Activated T-helper 1 cell treated with Interleukin-2 at 50 U/mL for 16 hours (primary cell): ENCODE results near the gene NRP1.

Experiments used
- DNase-seq: peaks from one replicate; pipeline ENCODE4 v3.0.0-alpha.2; 2020; ENCODE audit warnings: low read depth

The NRP1 gene

GRCh38 chr10:33212061-33212748, 122.3 kb downstream of the NRP1 start:
- no peak for DNase-seq

DNA sequence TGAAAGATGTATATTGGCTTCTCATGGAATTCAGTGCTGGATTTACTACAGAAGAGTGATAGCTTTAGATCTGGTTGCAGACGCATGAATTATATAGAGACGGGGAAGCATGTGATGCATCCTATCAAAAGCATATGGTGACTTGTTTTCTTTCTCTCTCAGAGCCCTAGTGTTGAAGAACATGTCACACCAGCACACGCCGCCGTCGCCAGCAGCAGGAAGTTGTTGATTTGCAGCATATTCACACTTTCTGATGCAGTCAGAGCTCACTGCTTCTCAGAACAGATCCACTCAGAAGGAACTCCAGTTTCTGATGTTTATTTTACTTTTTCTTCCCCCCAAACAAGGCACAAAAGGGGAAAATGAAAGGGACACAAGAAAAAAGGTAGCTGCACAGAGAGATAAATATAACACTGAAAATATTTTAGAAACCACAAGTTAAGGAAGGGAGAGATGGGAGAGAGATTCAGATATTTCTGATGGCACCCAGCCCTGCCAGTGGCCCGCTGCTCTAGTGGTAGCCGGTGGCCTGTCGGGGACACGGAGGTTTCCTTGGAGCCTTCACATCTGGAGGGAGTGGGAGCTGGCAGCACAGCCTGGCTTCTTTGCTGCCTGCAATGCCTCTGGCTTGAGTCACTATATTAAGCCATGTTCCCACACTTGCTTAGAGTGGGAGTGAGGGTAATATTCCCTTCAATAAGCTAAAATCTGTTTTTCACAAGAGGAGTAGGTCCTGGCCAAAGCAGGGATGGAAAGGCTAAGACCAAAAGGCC, 123.2 kb downstream of the NRP1 start:
- DNase-seq, result peak; percentile 3

DNA sequence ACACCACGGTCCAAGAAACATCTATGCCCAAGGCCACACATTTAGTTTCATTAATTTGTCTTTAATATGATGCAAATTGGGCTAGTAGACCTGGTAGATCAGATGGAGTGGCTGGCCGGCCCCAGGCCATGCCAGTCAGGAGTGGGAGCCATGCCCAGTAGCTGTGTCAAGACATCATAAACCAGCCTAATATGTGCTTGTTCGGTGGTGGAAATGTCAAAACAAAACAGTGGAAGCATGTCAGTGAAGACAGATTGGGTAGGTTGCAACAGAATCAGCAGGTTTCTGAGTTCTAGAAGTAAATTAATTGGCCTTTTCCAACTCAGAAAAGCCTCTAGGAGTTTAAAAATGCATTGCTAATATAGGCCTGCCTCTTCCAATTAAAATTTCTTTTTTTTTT, 124.7 kb downstream of the NRP1 start:
- DNase-seq, result no peak

DNA sequence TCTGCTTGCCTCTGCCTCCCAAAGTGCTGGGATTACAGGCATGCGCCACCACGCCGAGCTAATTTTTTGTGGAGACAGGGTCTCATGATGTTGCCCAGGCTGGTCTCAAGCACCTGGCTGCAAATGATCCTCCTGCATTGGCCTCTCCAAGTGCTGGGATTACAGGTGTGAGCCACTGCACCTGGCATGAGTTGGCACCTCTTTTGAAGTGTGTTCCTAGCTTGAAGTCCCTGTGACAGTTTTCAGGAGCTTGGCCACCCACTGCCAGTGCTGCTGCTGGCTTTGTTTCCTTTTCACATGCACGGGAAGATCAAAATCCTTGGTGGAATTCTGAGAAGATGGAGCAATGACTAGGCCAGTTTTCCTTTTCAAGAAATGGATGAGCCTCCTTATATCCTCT, 126.3 kb downstream of the NRP1 start:
- DNase-seq, result no peak

DNA sequence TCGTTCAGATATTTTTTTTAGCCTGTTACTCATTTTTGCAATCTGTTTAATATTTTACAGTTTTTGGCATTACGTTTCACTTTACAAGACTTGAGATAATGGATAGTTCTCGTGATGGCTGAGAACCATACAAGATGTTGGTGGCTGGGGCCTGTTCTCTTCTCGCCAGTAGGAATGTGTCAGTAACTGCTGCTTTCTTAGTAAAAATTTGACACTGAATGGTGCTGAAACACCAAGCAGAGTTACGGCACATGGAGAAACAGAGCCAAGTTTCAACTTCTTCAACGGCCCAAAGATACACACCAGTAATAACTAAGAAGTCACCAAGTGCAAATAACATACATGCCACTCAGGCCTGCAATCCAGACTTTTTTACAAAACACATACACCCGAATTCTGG, 130.4 kb downstream of the NRP1 start:
- no peak for DNase-seq

DNA sequence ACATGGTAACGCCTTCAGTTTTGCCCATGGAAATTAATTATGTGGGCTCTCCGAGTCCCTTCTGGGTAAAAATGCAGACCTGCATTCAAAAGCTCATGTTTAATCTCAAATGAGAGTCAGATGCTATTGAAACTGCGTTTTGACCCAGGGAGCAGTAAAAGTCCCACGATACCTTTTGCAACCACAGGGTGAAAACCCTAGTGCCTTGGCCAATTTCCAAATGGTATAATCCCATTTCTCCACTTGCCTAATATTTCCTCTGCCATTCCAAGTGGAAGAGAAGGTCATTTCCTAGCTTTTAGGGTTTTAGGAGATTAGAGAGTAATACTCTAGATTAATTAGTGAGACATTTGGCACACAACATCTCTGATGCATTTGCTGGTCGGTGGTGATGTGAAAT, 132.5 kb downstream of the NRP1 start:
- no peak for DNase-seq

DNA sequence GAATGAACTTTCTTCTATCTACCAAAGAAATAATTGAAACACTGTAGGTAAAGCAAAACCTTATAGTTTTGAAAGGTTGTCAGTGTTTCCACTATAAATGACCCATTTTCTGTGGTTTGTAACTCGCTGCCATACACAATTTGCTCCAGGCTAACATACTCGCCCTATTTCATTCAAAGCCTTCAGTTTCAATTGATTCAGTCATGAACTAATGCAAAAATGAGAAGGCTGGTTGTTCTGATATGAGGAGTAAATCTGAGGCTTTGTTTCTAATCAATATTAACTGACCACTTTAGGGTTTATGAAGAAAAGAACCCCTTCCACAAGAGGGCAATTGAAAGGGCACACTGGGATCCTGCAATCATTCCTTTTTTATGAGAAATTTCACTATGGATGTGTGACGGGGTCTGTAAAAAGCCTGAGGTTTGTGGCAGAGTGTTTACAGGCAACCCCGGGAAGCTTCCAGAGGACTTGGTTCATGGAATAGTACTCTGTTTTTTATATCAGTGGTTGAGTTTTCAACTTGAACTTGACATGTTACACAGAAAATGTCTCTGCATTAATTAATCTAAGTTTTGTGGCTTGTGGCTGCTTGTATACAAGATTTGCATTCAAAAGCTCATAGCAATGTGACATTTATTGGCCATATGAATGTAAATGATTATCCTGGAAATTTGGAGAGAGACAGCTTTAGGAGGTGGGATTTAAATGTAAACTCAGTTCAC, 133.2 kb downstream of the NRP1 start:
- DNase-seq, result no peak

DNA sequence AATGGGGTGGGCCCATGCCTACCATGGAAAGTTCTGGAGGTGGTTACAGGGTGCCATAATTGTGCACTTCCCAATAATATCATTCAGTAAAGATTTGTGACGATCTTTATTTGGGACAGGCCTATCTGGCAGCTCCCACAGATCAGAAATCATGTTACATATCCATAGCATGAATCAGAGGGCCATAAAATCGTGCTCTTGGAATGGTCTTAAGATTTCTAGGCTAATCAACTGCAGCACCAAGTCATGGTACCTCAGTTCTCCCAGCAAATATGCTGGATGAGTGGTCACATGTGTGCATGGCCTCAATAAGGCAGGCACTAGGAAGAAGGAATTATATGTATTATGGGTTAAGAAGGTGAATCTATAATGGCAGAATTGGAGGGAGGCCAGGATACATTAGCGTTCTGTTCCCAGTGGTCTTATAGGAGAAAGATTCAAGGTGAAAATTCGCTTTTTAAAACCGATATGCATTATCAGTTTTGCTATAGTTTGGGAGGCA, 134.7 kb downstream of the NRP1 start:
- no peak for DNase-seq

DNA sequence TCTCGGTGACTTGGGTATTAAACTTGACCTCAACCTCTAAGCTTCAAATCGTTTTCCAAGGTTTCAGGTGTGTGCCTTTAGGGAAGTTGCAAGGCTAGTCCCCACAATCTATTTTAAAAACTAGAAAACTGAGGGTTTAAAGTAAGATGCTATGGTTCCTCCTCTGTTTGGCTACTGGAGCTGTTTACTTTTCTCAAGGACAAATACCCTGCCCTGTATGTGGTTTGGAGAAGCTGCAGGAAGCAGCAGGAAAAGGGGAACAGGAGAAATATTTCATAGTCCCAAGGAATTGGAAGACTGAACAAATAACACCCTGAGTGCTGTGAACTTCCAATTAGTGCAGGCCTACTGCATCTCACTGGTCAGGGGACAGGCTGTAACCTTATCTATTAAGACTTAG, 135.9 kb downstream of the NRP1 start:
- DNase-seq, result no peak

DNA sequence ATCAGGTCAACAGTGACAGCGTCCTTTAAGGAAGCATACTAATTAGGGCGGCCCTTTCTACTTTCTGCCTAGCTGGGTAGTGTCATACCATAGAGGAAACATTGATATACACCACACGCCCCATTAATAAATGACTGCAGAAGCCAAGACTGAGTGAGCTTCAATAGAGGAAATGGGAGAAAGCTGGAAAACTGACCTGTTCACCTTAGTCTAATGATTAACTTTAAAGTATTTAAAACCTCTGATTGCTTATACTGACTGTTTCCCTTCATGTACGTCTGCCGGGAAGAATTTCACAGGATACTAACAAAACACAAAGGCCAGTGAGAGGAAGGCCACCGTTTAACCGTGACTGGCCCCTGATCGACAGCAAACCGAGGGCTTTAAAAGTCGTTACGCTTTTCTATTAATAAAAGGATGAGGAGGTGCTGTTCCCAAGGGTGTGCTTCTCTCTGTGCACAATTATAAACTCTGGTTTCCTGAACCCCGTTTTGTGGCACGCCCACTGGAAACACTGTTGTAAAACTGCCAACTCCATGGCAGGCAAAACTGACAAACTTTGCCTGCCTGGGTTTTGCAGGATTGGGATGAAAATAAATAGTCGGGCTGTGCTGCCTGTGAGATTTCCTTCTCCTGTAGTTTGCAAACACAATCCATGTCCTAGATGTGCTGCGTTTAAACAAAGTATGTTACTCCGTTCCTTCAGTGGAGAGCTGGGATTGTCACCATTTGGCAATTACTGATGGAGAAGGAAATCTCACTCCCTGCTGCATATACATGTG, 137.6 kb downstream of the NRP1 start:
- no peak for DNase-seq

- no peak for DNase-seq
Measured at GRCh38 chr10:33196377-33196706, 138.1 kb downstream of the NRP1 start.

GRCh38 chr10:33195608-33196376, 138.7 kb downstream of the NRP1 start:
- DNase-seq, result no peak

- DNase-seq, result no peak
Measured at GRCh38 chr10:33193701-33194521, 140.6 kb downstream of the NRP1 start.

DNA sequence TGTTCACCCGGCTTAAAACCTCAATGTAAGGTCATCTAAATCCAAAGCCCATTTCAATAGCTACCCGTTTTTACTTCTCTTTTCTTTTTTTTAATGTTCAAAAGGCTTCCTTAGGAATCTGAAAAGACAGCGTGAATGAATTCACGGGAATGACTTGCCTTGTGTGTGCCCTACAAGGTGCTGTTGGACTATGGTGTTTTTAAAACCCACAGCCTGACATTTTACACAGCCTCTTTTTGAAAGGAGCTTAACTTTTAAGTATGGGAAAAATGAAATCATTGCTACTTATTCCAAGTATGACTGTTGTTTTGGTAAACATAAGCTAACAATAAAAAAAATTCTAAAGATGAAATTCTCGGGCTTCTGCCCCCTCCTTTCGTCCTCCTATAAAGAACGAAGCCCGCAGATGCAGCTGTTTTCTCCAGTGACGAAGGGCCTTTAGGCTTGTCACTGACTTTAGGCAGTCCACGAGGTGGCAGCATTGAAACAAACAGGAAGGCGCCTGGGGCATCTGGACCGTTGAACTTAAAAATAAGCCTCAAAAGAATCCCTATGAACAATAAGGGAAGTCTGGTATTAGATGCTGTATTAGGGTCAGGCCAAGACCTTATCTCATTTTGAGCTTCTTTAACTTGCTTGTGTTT, 141.3 kb downstream of the NRP1 start:
- peak; percentile 56 for DNase-seq

DNA sequence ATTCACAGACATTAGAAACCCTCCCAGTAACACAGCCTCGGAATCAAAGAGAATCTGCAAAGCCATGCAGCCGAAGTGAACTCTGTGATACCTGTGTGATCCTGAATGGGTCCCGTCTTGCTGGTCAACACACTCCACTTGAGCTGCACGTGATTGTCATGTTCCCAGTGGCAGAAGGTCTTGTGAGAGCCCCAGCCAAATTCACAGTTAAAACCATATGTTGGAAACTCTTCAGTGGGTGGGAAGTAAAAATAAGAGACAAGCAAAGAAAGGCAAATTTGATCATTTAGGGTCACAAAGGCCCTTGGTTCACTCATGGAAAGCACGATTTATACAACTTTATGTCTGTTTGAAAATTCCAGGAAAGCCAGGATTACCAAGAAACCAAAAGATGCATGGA, 142.3 kb downstream of the NRP1 start:
- DNase-seq, result no peak

DNA sequence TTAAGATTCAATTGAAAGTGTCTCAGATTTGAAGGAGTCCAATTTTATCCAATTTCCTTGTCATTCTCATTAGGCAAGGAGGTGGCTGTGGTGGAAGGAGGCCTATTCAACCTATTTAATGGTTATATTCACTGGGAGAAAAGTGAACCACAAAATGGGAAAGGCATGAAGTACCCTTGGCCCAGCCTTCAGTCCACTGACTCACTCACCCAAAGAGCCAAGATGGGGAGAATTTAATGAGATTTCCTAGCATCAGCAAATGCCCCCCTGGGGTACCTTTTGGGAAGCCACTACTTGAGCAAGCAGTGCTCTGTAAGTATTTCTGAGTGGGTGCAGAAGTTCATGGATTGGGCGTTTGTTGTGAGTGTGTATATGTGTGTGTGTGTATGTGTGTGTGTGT, 144.1 kb downstream of the NRP1 start:
- DNase-seq, result no peak

GRCh38 chr10:33189808-33190207, 144.7 kb downstream of the NRP1 start:
- DNase-seq, result no peak

- DNase-seq, result no peak
Measured at GRCh38 chr10:33189363-33189762, 145.1 kb downstream of the NRP1 start.

GRCh38 chr10:33187427-33187999, 147.0 kb downstream of the NRP1 start:
- DNase-seq, result no peak

GRCh38 chr10:33186150-33186549, 148.3 kb downstream of the NRP1 start:
- DNase-seq, result no peak
